Liver (tissue), 3 donors: ENCODE measurements around the gene CXCR6.

Experiments
- FOXA1 ChIP-seq: IDR thresholded peaks from 2 replicates; pipeline ENCODE4 v1.6.1; 2016; ENCODE audit warnings: antibody characterized with exemption
- JUND ChIP-seq, 2 donors: IDR thresholded peaks; 2 replicates each; pipeline ENCODE4 v1.6.1; 2016; ENCODE audit warnings: antibody characterized with exemption in 2 of 2
- RAD21 ChIP-seq, 2 donors: IDR thresholded peaks; 2 replicates each; pipeline ENCODE4 v1.6.1; 2016; ENCODE audit warnings: antibody characterized with exemption in 2 of 2, mild to moderate bottlenecking in 2 of 2
- YY1 ChIP-seq: IDR thresholded peaks from 2 replicates; pipeline ENCODE4 v1.6.1; 2016; ENCODE audit warnings: antibody characterized with exemption, mild to moderate bottlenecking
- TF ChIP-seq, protein P1 (sequence below): IDR thresholded peaks from 2 replicates; pipeline ENCODE4 v1.6.1; 2016; ENCODE audit warnings: antibody characterized with exemption
- TF ChIP-seq, protein P2 (sequence below): fragments of 150-350 bp; IDR thresholded peaks from 2 replicates; pipeline ENCODE4 v1.5.1; 2017; ENCODE audit warnings: improper control_type of control experiment, low read depth, low read length; ENCODE audit not compliant: missing input control
- TF ChIP-seq, protein P3 (sequence below): IDR thresholded peaks from 2 replicates; pipeline ENCODE4 v1.6.1; 2016; ENCODE audit warnings: antibody characterized with exemption
- TF ChIP-seq, protein P4 (sequence below): IDR thresholded peaks from 2 replicates; pipeline ENCODE4 v1.6.1; 2016; ENCODE audit warnings: antibody characterized with exemption
- donor health status: healthy.
- donor health status: healthy.

DNA sequence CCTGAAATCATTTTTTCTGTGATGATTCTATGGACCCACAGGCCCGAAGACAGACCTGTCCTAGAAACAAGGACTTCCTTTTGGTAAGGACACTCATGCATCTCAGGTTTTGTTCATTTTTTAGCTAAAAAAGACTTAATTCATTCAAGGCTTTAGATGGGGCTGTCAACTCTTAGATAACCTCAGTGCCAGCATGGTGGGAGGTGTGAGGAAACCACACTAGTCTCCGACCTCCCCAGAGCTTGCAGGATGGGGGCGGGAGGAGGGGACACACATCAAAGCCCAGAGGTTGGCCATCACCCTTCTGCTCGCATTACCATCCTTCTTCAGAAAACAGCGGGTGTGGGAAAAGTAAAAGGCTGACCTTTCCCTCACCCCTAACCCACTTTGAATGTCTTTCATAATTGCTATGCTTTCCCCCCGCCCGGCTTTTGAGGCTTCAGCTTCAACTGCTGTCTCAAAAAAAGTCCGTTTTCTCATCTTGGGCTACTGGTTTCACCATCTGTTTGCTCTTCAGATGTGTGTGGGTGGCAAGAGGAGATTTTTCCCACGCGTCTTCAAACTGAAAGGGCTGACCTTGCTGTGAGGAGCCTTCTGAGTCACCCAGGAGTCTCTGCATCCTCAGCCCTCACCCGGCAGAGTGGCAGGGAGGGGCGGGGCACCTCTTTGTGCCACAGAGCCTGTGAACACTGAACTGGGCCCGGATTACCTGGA, 27.6 kb upstream of the CXCR6 start:
- TF ChIP-seq, protein P1, sequence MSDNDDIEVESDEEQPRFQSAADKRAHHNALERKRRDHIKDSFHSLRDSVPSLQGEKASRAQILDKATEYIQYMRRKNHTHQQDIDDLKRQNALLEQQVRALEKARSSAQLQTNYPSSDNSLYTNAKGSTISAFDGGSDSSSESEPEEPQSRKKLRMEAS = no peak
- TF ChIP-seq, protein P2, sequence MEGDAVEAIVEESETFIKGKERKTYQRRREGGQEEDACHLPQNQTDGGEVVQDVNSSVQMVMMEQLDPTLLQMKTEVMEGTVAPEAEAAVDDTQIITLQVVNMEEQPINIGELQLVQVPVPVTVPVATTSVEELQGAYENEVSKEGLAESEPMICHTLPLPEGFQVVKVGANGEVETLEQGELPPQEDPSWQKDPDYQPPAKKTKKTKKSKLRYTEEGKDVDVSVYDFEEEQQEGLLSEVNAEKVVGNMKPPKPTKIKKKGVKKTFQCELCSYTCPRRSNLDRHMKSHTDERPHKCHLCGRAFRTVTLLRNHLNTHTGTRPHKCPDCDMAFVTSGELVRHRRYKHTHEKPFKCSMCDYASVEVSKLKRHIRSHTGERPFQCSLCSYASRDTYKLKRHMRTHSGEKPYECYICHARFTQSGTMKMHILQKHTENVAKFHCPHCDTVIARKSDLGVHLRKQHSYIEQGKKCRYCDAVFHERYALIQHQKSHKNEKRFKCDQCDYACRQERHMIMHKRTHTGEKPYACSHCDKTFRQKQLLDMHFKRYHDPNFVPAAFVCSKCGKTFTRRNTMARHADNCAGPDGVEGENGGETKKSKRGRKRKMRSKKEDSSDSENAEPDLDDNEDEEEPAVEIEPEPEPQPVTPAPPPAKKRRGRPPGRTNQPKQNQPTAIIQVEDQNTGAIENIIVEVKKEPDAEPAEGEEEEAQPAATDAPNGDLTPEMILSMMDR = no peak
- no peak for TF ChIP-seq RAD21 (IDR thresholded peaks at IDR 0.05)
- TF ChIP-seq YY1 = no peak
- TF ChIP-seq, protein P3, sequence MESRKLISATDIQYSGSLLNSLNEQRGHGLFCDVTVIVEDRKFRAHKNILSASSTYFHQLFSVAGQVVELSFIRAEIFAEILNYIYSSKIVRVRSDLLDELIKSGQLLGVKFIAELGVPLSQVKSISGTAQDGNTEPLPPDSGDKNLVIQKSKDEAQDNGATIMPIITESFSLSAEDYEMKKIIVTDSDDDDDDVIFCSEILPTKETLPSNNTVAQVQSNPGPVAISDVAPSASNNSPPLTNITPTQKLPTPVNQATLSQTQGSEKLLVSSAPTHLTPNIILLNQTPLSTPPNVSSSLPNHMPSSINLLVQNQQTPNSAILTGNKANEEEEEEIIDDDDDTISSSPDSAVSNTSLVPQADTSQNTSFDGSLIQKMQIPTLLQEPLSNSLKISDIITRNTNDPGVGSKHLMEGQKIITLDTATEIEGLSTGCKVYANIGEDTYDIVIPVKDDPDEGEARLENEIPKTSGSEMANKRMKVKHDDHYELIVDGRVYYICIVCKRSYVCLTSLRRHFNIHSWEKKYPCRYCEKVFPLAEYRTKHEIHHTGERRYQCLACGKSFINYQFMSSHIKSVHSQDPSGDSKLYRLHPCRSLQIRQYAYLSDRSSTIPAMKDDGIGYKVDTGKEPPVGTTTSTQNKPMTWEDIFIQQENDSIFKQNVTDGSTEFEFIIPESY = no peak
- TF ChIP-seq, protein P4, sequence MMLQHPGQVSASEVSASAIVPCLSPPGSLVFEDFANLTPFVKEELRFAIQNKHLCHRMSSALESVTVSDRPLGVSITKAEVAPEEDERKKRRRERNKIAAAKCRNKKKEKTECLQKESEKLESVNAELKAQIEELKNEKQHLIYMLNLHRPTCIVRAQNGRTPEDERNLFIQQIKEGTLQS = no peak
- TF ChIP-seq FOXA1 = no peak
- no peak for TF ChIP-seq JUND (IDR thresholded peaks at IDR 0.05)
